Measurements from ENCODE around the gene ANKMY1. TPM values are rescaled to one million over a fixed set of nuclear protein-coding genes. Genes with fewer than 3 reads are reported as not detected.
"Not testable (repeated sequence)": the region's sequence is repeated elsewhere in the genome, so short reads cannot be mapped to it uniquely, and the experiment has no call there.

ANKMY1 gene
- total and polyA plus RNA-seq, 2 experiments from 2014 or later: 2.3 to 8.9 TPM

- TF ChIP-seq, protein P1, sequence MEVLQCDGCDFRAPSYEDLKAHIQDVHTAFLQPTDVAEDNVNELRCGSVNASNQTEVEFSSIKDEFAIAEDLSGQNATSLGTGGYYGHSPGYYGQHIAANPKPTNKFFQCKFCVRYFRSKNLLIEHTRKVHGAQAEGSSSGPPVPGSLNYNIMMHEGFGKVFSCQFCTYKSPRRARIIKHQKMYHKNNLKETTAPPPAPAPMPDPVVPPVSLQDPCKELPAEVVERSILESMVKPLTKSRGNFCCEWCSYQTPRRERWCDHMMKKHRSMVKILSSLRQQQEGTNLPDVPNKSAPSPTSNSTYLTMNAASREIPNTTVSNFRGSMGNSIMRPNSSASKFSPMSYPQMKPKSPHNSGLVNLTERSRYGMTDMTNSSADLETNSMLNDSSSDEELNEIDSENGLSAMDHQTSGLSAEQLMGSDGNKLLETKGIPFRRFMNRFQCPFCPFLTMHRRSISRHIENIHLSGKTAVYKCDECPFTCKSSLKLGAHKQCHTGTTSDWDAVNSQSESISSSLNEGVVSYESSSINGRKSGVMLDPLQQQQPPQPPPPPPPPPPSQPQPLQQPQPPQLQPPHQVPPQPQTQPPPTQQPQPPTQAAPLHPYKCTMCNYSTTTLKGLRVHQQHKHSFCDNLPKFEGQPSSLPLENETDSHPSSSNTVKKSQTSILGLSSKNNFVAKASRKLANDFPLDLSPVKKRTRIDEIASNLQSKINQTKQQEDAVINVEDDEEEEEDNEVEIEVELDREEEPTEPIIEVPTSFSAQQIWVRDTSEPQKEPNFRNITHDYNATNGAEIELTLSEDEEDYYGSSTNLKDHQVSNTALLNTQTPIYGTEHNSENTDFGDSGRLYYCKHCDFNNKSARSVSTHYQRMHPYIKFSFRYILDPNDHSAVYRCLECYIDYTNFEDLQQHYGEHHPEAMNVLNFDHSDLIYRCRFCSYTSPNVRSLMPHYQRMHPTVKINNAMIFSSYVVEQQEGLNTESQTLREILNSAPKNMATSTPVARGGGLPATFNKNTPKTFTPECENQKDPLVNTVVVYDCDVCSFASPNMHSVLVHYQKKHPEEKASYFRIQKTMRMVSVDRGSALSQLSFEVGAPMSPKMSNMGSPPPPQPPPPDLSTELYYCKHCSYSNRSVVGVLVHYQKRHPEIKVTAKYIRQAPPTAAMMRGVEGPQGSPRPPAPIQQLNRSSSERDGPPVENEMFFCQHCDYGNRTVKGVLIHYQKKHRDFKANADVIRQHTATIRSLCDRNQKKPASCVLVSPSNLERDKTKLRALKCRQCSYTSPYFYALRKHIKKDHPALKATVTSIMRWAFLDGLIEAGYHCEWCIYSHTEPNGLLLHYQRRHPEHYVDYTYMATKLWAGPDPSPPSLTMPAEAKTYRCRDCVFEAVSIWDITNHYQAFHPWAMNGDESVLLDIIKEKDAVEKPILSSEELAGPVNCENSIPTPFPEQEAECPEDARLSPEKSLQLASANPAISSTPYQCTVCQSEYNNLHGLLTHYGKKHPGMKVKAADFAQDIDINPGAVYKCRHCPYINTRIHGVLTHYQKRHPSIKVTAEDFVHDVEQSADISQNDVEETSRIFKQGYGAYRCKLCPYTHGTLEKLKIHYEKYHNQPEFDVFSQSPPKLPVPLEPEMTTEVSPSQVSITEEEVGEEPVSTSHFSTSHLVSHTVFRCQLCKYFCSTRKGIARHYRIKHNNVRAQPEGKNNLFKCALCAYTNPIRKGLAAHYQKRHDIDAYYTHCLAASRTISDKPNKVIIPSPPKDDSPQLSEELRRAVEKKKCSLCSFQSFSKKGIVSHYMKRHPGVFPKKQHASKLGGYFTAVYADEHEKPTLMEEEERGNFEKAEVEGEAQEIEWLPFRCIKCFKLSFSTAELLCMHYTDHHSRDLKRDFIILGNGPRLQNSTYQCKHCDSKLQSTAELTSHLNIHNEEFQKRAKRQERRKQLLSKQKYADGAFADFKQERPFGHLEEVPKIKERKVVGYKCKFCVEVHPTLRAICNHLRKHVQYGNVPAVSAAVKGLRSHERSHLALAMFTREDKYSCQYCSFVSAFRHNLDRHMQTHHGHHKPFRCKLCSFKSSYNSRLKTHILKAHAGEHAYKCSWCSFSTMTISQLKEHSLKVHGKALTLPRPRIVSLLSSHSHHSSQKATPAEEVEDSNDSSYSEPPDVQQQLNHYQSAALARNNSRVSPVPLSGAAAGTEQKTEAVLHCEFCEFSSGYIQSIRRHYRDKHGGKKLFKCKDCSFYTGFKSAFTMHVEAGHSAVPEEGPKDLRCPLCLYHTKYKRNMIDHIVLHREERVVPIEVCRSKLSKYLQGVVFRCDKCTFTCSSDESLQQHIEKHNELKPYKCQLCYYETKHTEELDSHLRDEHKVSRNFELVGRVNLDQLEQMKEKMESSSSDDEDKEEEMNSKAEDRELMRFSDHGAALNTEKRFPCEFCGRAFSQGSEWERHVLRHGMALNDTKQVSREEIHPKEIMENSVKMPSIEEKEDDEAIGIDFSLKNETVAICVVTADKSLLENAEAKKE (CRISPR knock-in tag; IDR thresholded peaks at IDR 0.05): no peak
- TF ChIP-seq CREB1 (CRISPR knock-in tag; IDR thresholded peaks at IDR 0.05; ENCODE audit: low read depth): no peak
These were observed 17.9 kb downstream of the ANKMY1 start (continued) for GRCh38 chr2:240539906-240540305.

DNA sequence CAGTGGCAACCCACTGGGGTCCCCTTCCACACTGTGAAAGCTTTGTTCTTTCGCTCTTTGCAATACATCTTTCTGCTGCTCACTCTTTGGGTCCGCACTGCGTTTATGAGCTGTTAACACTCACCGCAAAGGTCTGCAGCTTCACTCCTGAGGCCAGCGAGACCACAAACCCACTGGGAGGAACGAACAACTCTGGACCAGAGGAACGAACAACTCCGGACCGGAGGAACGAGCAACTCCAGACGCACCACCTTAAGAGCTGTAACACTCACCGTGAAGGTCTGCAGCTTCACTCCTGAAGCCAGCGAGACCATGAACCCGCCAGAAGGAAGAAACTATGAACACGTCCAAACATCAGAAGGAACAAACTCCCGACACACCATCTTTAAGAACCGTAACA lies 18.7 kb downstream of the ANKMY1 start:
- not testable (repeated sequence) for H3K27ac ChIP-seq (ENCODE audit: low read depth); H3K27ac Mint-ChIP-seq; H3K27me3 Mint-ChIP-seq (ENCODE audit: insufficient read depth, low read depth, poor library complexity); H3K36me3 ChIP-seq (ENCODE audit: insufficient read depth); H3K4me1 Mint-ChIP-seq; H3K4me2 ChIP-seq; H3K4me3 ChIP-seq; H3K9me2 ChIP-seq (ENCODE audit: insufficient read depth); H3K79me2 ChIP-seq (replicated peaks; ENCODE audit: insufficient read depth); ATAC-seq; H4K20me1 ChIP-seq (replicated peaks; ENCODE audit: insufficient read depth); H3K4me3 Mint-ChIP-seq; H3K4me1 ChIP-seq (ENCODE audit: insufficient read depth); DNase-seq (ENCODE audit: low spot score); H3F3A ChIP-seq (replicated peaks; ENCODE audit: low read depth); H2AFZ ChIP-seq; H3K27me3 ChIP-seq (ENCODE audit: insufficient read depth)
- peaks cover 28% of the 10 kb centered on the region for H3K9me3 Mint-ChIP-seq
- peaks cover 32% of the 10 kb centered on the region for H3K36me3 Mint-ChIP-seq (ENCODE audit: low read depth)

- H3K4me2 ChIP-seq: no peak overlapping the region
- H3K4me1 ChIP-seq (ENCODE audit: insufficient read depth): peaks cover 4% of the 10 kb centered on the region; the same call in 1 of the 2 replicates
- H3K27me3 Mint-ChIP-seq (ENCODE audit: insufficient read depth, low read depth, poor library complexity): peaks cover 1% of the 10 kb centered on the region
- H3K4me1 Mint-ChIP-seq: no peaks in the 10 kb centered on the region
- H3K27ac Mint-ChIP-seq: no peak overlapping the region
- H3K79me2 ChIP-seq (replicated peaks; ENCODE audit: insufficient read depth): no peaks in the 10 kb centered on the region
- H4K20me1 ChIP-seq (replicated peaks; ENCODE audit: insufficient read depth): no peaks in the 10 kb centered on the region
- no peak overlapping the region for H3K4me3 ChIP-seq
- peaks cover 32% of the 10 kb centered on the region for H3K36me3 Mint-ChIP-seq (ENCODE audit: low read depth)
- DNase-seq (ENCODE audit: low spot score): no peak
- no peak overlapping the region for H3K27ac ChIP-seq (ENCODE audit: low read depth)
- H3K9me3 Mint-ChIP-seq: peaks cover 31% of the 10 kb centered on the region
- H3K4me3 Mint-ChIP-seq: no peak overlapping the region
- H3K36me3 ChIP-seq (ENCODE audit: insufficient read depth): peaks cover 6% of the 10 kb centered on the region; the same call in 1 of the 2 replicates
- H3F3A ChIP-seq (replicated peaks; ENCODE audit: low read depth): no peaks in the 10 kb centered on the region
- H3K9me2 ChIP-seq (ENCODE audit: insufficient read depth): no peaks in the 10 kb centered on the region
- H2AFZ ChIP-seq: no peak overlapping the region
- H3K27me3 ChIP-seq (ENCODE audit: insufficient read depth): no peaks in the 10 kb centered on the region
- peak; percentile 32; the same call in 1 of the 3 replicates for ATAC-seq
- TF ChIP-seq, protein P2, sequence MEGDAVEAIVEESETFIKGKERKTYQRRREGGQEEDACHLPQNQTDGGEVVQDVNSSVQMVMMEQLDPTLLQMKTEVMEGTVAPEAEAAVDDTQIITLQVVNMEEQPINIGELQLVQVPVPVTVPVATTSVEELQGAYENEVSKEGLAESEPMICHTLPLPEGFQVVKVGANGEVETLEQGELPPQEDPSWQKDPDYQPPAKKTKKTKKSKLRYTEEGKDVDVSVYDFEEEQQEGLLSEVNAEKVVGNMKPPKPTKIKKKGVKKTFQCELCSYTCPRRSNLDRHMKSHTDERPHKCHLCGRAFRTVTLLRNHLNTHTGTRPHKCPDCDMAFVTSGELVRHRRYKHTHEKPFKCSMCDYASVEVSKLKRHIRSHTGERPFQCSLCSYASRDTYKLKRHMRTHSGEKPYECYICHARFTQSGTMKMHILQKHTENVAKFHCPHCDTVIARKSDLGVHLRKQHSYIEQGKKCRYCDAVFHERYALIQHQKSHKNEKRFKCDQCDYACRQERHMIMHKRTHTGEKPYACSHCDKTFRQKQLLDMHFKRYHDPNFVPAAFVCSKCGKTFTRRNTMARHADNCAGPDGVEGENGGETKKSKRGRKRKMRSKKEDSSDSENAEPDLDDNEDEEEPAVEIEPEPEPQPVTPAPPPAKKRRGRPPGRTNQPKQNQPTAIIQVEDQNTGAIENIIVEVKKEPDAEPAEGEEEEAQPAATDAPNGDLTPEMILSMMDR (conservative IDR thresholded peaks at IDR 0.05; ENCODE audit: low read depth in 2 of 2): no peak
- TF ChIP-seq JUNB (IDR thresholded peaks at IDR 0.05; ENCODE audit: unreplicated experiment) (no peak), NANOG (IDR thresholded peaks at IDR 0.05; ENCODE audit: borderline replicate concordance) (no peak), EZH2 (IDR thresholded peaks at IDR 0.05; ENCODE audit: low read depth, unreplicated experiment) (no peak), EZH2phosphoT487 (IDR thresholded peaks at IDR 0.05; ENCODE audit: unreplicated experiment) (no peak), STAT1 (IDR thresholded peaks at IDR 0.05; ENCODE audit: unreplicated experiment) (no peak)
These were observed 19.6 kb downstream of the ANKMY1 start for GRCh38 chr2:240538031-240538780.
